T-cell (primary cell): ENCODE data around the gene BTN3A1. TPM values are rescaled to one million over a fixed set of nuclear protein-coding genes. Genes with fewer than 3 reads are reported as not detected.

ENCODE experiments used
- ATAC-seq, 4 experiments: fragments of 200-7000 bp in 3 of 4; fragments of 150-1000 bp in 1 of 4; cut with Tn5 transposase; replicated peaks in 1 of 4; 1 replicate in 3 of 4; 2 replicates in 1 of 4; pipeline ENCODE4 v1.10.0; 2021; ENCODE audit warnings: moderate library complexity in 3 of 4, mild to moderate bottlenecking in 2 of 4, moderate number of reproducible peaks in 1 of 4
- CTCF ChIA-PET, 2 donors: fragments of 300-600 bp; sonication (Branson Sonifier 250); formaldehyde crosslinking; loops; one replicate each; lab custom pipeline; 2022; ENCODE audit warnings: antibody characterized with exemption in 2 of 2; lab: Charles Lee
- POLR2A ChIA-PET, 2 donors: fragments of 300-600 bp; sonication (Branson Sonifier 250); formaldehyde crosslinking; loops; one replicate each; lab custom pipeline; 2022; ENCODE audit warnings: antibody characterized with exemption in 2 of 2; lab: Charles Lee
- DNase-seq, 35 experiments: peaks; one replicate each; pipeline versions ENCODE4 v3.0.0 to v3.0.0-alpha.2; 2013 to 2023
- H3K27ac ChIP-seq: one replicate; pipeline ENCODE4 v1.5.1; 2013; ENCODE audit warnings: low read length
- H3K27me3 ChIP-seq, 2 experiments: replicated peaks in 1 of 2; 1 replicate in 1 of 2; 2 replicates in 1 of 2; pipeline versions ENCODE4 v1.6.1 to v1.7.0; 2013; ENCODE audit warnings: low read length in 1 of 2, mixed read lengths in 1 of 2; ENCODE audit not compliant: control insufficient read depth in 2 of 2, insufficient read depth in 2 of 2; ENCODE audit errors: extremely low read depth in 1 of 2
- H3K36me3 ChIP-seq, 2 donors: 1 replicate in 1 of 2; 2 replicates in 1 of 2; pipeline versions ENCODE4 v1.6.1 to v1.7.0; 2013; ENCODE audit warnings: low read length in 1 of 2; ENCODE audit not compliant: control insufficient read depth in 2 of 2, insufficient read depth in 1 of 2; ENCODE audit errors: extremely low read depth in 1 of 2
- H3K4me1 ChIP-seq, 2 experiments: 1 replicate in 1 of 2; 2 replicates in 1 of 2; pipeline versions ENCODE4 v1.6.1 to v1.7.0; 2013; ENCODE audit warnings: low read length in 2 of 2, mixed read lengths in 1 of 2; ENCODE audit not compliant: insufficient read depth in 2 of 2, control insufficient read depth in 1 of 2; ENCODE audit errors: extremely low read depth in 1 of 2
- H3K4me3 ChIP-seq, 2 donors: 1 replicate in 1 of 2; 2 replicates in 1 of 2; pipeline versions ENCODE4 v1.5.1 to v1.7.0; 2013; ENCODE audit warnings: mild to moderate bottlenecking in 2 of 2, low read length in 1 of 2, moderate library complexity in 1 of 2; ENCODE audit not compliant: control insufficient read depth in 1 of 2; ENCODE audit errors: extremely low read depth in 1 of 2
- H3K9me3 ChIP-seq: 2 replicates; pipeline ENCODE4 v1.7.0; 2013
- H3K27ac Mint-ChIP-seq, 2 donors: one replicate each; pipeline ENCODE4 v1.8.0; 2020 to 2021; ENCODE audit warnings: mild to moderate bottlenecking in 2 of 2, mixed read lengths in 2 of 2
- H3K27me3 Mint-ChIP-seq, 2 donors: one replicate each; pipeline ENCODE4 v1.8.0; 2021 to 2022; ENCODE audit warnings: mixed read lengths in 2 of 2
- H3K36me3 Mint-ChIP-seq: one replicate; pipeline ENCODE4 v1.8.0; 2021; ENCODE audit warnings: mixed read lengths
- H3K4me1 Mint-ChIP-seq, 3 donors: one replicate each; pipeline ENCODE4 v1.8.0; 2020 to 2022; ENCODE audit warnings: mixed read lengths in 3 of 3, mild to moderate bottlenecking in 1 of 3
- H3K4me3 Mint-ChIP-seq, 3 donors: one replicate each; pipeline ENCODE4 v1.8.0; 2020 to 2022; ENCODE audit warnings: mild to moderate bottlenecking in 3 of 3, mixed read lengths in 3 of 3, moderate library complexity in 3 of 3
- H3K9me3 Mint-ChIP-seq, 3 donors: one replicate each; pipeline ENCODE4 v1.8.0; 2020 to 2022; ENCODE audit warnings: mixed read lengths in 3 of 3
- WGBS: methylation state at CpG from one replicate; pipeline ENCODE4 v1.1.5; 2013; ENCODE audit warnings: missing lambda C conversion rate; ENCODE audit not compliant: insufficient coverage; 5-methylcytosine and 5-hydroxymethylcytosine counted together
- total RNA-seq, 35 experiments: library from RNA in 6 of 35; stranded (reverse) in 6 of 35; fragments of 120-200 nt in 1 of 35; gene quantifications; one replicate each; pipeline versions ENCODE4 v1.2.1 to v1.2.4 and lab custom pipeline; 2013 to 2026

The BTN3A1 gene
- total RNA-seq, 5 donors from 2014 or later (not counting 1 experiment from before 2014, with no cell fraction given) = 205 to 270 (median 210) TPM

- Mint-ChIP-seq H3K9me3 (peaks cover 0 to 8% (median 4%) of the 10 kb centered on the region in 3 donors), H3K27me3 (no peaks in the 10 kb centered on the region), H3K4me3 (no peak overlapping the region), H3K27ac (peak overlapping the region in 1 of 2 donors; percentile 9), H3K36me3 (peaks cover 83% of the 10 kb centered on the region), H3K4me1 (peaks cover 25 to 38% (median 29%) of the 10 kb centered on the region in 3 donors)
- 100% methylated on average over 1 of the region's 3 CpGs for WGBS
- DNase-seq (no peak), ATAC-seq (no peak)
- CTCF ChIA-PET = no interaction called here
- Histone ChIP-seq H3K27ac (no peak overlapping the region), H3K4me3 (no peak overlapping the region), H3K36me3 (peaks cover 0 to 69% of the 10 kb centered on the region in 2 donors), H3K27me3 (no peaks in the 10 kb centered on the region), H3K9me3 (no peaks in the 10 kb centered on the region), H3K4me1 (peaks cover 0 to 12% of the 10 kb centered on the region in 2 experiments)
- POLR2A ChIA-PET = interaction anchor here in 1 of 2 donors (0.6 kb wide), 1 partner anchor 68 kb away, joined by 3 read pairs; no protein-coding TSS in a partner anchor
These were observed 10.2 kb downstream of the BTN3A1 start for GRCh38 chr6:26412228-26412627.

GRCh38 chr6:26412954-26413353 lies 10.9 kb downstream of the BTN3A1 start:
- Mint-ChIP-seq H3K27me3 (no peaks in the 10 kb centered on the region), H3K4me3 (no peak overlapping the region), H3K4me1 (peaks cover 17 to 31% (median 21%) of the 10 kb centered on the region in 3 donors), H3K9me3 (peaks cover 0 to 11% (median 9%) of the 10 kb centered on the region in 3 donors), H3K27ac (no peak overlapping the region), H3K36me3 (peaks cover 76% of the 10 kb centered on the region)
- Histone ChIP-seq H3K4me1 (peaks cover 0 to 5% of the 10 kb centered on the region in 2 experiments), H3K36me3 (peaks cover 0 to 62% of the 10 kb centered on the region in 2 donors), H3K27me3 (no peaks in the 10 kb centered on the region), H3K9me3 (no peaks in the 10 kb centered on the region), H3K27ac (no peak overlapping the region), H3K4me3 (no peak overlapping the region)
- DNase-seq (no peak), ATAC-seq (no peak)
- ChIA-PET POLR2A (interaction anchor here in 1 of 2 donors (0.6 kb wide), 1 partner anchor 68 kb away, joined by 3 read pairs; no protein-coding TSS in a partner anchor), CTCF (no interaction called here)
- 97% methylated on average over 3 of the region's 4 CpGs for WGBS

GRCh38 chr6:26414281-26414680 lies 12.2 kb downstream of the BTN3A1 start:
- ATAC-seq = no peak
- Mint-ChIP-seq H3K27me3 (no peaks in the 10 kb centered on the region), H3K27ac (no peak overlapping the region), H3K4me1 (peaks cover 11 to 25% (median 16%) of the 10 kb centered on the region in 3 donors), H3K4me3 (no peak overlapping the region), H3K9me3 (peaks cover 0 to 11% (median 9%) of the 10 kb centered on the region in 3 donors), H3K36me3 (peaks cover 68% of the 10 kb centered on the region)
- H3K27ac ChIP-seq = no peak overlapping the region
- H3K9me3 ChIP-seq = no peaks in the 10 kb centered on the region
- ChIA-PET POLR2A (interaction anchor here in 1 of 2 donors (0.8 kb wide), 1 partner anchor 69 kb away, joined by 3 read pairs; no protein-coding TSS in a partner anchor), CTCF (no interaction called here)
- no peak overlapping the region for H3K4me3 ChIP-seq
- H3K27me3 ChIP-seq = no peaks in the 10 kb centered on the region
- peaks cover 0 to 4% of the 10 kb centered on the region in 2 experiments for H3K4me1 ChIP-seq
- DNase-seq = no peak
- peaks cover 0 to 48% of the 10 kb centered on the region in 2 donors for H3K36me3 ChIP-seq
- 100% methylated on average over 3 of the region's 3 CpGs for WGBS

GRCh38 chr6:26415036-26415614 lies 13.1 kb downstream of the BTN3A1 start:
- WGBS = no CpG with 5 or more reads among the region's 1 CpG
- Histone ChIP-seq H3K9me3 (no peaks in the 10 kb centered on the region), H3K27ac (no peak overlapping the region), H3K4me1 (peaks cover 0 to under 1% of the 10 kb centered on the region in 2 experiments), H3K36me3 (peaks cover 0 to 40% of the 10 kb centered on the region in 2 donors), H3K27me3 (no peaks in the 10 kb centered on the region), H3K4me3 (no peak overlapping the region)
- Mint-ChIP-seq H3K27ac (no peak overlapping the region), H3K27me3 (no peaks in the 10 kb centered on the region), H3K4me1 (peaks cover 11 to 22% (median 11%) of the 10 kb centered on the region in 3 donors), H3K9me3 (peaks cover 0 to 11% (median 9%) of the 10 kb centered on the region in 3 donors), H3K36me3 (peaks cover 60% of the 10 kb centered on the region), H3K4me3 (no peak overlapping the region)
- ChIA-PET CTCF (no interaction called here), POLR2A (interaction anchor here in 1 of 2 donors (0.8 kb wide), 1 partner anchor 70 kb away, joined by 3 read pairs; no protein-coding TSS in a partner anchor)
- DNase-seq (no peak), ATAC-seq (no peak)

- no peak overlapping the region for H3K4me3 Mint-ChIP-seq
- H3K27ac Mint-ChIP-seq = peak overlapping the region in 1 of 2 donors; percentile 45
- Histone ChIP-seq H3K36me3 (peaks cover 0 to 33% of the 10 kb centered on the region in 2 donors), H3K4me3 (no peak overlapping the region), H3K27me3 (no peaks in the 10 kb centered on the region), H3K9me3 (no peaks in the 10 kb centered on the region), H3K4me1 (peaks cover 1 to 7% of the 10 kb centered on the region in 2 experiments), H3K27ac (no peak overlapping the region)
- no CpG with 5 or more reads among the region's 2 CpGs for WGBS
- H3K9me3 Mint-ChIP-seq = peaks cover 0 to 11% (median 9%) of the 10 kb centered on the region in 3 donors
- no peaks in the 10 kb centered on the region for H3K27me3 Mint-ChIP-seq
- no peak for DNase-seq
- ATAC-seq = no peak
- H3K36me3 Mint-ChIP-seq = peaks cover 55% of the 10 kb centered on the region
- H3K4me1 Mint-ChIP-seq = peaks cover 9 to 22% (median 10%) of the 10 kb centered on the region in 3 donors
- POLR2A ChIA-PET = no interaction called here
- CTCF ChIA-PET = no interaction called here
These were observed 13.7 kb downstream of the BTN3A1 start for GRCh38 chr6:26415791-26416190.

GRCh38 chr6:26416288-26416687 lies 14.2 kb downstream of the BTN3A1 start:
- Mint-ChIP-seq H3K36me3 (peaks cover 50% of the 10 kb centered on the region), H3K27ac (peak overlapping the region in 1 of 2 donors; percentile 12), H3K4me1 (peaks cover 9 to 22% (median 10%) of the 10 kb centered on the region in 3 donors), H3K9me3 (peaks cover 0 to 11% (median 9%) of the 10 kb centered on the region in 3 donors), H3K27me3 (no peaks in the 10 kb centered on the region), H3K4me3 (no peak overlapping the region)
- WGBS = no CpG with 5 or more reads among the region's 1 CpG
- no peak for ATAC-seq
- H3K9me3 ChIP-seq = no peaks in the 10 kb centered on the region
- POLR2A ChIA-PET = no interaction called here
- no peak overlapping the region for H3K4me3 ChIP-seq
- peaks cover 4 to 10% of the 10 kb centered on the region in 2 experiments for H3K4me1 ChIP-seq
- no peaks in the 10 kb centered on the region for H3K27me3 ChIP-seq
- no peak overlapping the region for H3K27ac ChIP-seq
- peaks cover 0 to 28% of the 10 kb centered on the region in 2 donors for H3K36me3 ChIP-seq
- no peak for DNase-seq
- CTCF ChIA-PET = no interaction called here
